Activated T-cell treated with anti-CD3 and anti-CD28 coated beads, Interleukin-2, amount 50 U/mL, for 48 hours (primary cell): ENCODE results near the gene NAB2.

ENCODE experiments used
- DNase-seq, 2 experiments: peaks; one replicate each; pipeline ENCODE4 v3.0.0-alpha.2; 2020

The NAB2 gene

DNA sequence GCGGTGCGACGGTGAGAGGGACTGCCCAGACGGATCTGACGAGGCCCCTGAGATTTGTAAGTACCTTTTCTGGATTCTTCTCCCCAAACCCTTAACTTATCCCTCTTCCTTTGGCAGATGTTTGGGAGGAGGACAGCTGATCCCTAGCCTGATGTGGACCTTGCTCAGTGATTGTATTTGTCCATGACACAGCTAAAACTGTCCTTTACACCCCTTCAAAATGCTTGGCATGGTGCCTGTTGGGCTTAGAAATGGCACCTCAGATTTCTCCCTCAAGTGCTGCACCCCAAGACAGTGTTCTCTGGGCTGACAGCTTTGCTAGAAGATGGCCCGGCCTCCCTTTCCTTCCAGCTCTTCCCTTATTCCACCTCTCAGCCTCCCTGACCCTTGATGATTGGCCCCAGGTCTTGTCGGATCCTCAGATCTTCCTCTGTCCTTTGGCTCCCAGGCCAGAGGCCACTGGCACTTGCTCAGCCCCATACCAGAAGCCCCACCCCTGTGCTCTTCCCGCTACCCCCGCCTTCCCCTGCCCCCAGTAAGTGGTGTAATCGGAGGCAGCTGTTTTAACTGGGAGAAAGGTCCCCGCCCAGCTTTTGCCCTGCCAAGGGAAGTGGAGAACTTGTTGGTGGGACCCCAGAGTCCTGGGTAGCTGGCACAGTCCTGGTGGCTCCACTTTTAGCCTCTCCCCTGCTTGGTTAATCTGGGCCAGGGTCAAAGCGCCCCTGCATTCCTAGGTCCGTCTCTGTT is 49.8 kb downstream of the NAB2 start:
- DNase-seq, result no peak

DNA sequence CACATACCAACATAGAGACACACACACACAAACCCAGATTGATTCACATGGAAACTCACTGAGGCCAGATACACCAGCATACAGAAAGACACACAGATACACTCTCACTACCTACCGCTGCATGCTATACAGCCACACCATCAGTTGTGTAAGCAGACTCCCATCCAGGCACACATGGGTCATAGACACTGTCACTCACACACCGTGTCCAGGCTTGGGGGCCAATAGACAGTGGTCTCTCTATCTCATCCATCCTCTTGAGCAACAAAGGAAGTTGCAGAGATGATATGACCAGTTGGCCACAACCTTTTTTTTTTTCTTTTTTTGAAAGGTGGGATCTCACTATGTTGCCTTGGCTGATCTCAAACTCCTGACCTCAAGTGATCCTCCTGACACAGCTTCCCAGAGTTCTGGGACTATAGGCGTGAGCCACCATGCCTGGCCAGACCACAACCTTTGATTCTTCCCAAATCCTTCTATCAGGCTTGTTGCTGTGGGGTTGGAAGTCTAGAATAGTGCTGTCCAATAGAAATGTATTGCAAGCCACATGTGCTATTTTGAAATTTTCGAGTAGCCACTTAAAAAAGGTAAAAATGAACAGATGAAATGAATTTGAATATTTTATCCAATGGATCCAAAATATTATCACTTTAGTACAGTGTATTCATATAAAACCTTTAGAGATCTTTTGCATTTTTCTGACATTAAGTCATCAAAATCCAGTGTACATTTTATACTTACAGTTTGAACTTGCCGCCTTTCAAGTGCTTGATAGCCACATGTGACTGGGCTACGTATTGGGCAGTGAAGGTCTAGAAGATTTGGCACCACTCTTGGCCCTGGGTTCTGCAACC is 51.1 kb downstream of the NAB2 start:
- no peak for DNase-seq

DNA sequence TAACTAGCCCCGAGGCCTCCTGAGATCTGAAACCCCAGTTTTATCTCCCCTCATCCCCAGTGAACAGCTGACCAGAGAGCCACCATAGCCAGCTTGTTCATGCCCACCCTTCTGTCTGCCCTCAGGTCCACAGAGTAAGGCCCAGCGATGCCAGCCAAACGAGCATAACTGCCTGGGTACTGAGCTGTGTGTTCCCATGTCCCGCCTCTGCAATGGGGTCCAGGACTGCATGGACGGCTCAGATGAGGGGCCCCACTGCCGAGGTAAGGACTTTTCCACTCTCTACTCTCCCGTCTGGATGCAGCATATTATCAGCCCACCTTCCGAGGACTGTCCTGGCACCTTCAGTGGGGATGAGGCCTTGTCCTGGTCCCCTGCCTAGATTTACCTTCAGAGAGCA is 52.3 kb downstream of the NAB2 start:
- no peak for DNase-seq

DNA sequence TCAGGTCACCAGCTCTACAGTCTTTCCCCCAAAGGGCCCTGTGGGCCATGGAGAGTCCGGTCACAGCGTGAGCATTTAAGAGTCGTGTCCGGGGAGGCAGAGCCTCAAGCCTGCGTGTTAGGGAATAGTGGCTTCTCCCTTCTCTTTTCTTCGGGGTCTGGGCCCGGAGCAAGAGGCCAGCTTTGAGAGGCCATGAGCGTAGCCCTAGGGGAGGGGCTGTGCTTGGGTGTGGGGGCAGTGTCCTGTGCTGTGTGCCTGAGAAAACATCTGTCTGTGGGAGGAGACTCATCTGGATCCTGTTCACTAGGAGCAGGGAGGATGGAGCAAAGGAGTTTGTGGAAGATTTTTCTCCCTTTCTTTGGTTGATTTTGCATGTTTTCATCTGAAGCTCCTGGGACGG is 53.2 kb downstream of the NAB2 start:
- DNase-seq, result no peak

DNA sequence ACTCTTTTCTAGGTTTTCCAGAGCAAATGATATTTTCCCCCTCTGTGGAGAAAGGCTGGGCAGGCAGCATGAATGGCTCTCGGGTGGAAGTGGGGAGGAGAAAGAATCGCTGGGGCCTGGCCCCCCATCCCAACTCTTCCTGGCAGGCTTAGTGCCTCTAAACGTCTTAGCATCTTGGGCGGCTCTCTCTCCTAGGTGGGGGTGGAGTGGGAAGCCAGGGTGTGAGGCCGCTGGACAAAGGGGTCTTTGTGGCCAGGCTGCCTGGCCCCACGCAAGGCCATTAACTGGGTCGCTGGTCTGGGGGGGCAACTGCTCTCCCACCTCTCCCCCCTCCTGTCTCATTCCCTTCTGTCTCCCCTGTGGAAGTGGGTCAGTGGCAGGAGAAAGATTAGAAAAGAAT is 53.8 kb downstream of the NAB2 start:
- no peak for DNase-seq

DNA sequence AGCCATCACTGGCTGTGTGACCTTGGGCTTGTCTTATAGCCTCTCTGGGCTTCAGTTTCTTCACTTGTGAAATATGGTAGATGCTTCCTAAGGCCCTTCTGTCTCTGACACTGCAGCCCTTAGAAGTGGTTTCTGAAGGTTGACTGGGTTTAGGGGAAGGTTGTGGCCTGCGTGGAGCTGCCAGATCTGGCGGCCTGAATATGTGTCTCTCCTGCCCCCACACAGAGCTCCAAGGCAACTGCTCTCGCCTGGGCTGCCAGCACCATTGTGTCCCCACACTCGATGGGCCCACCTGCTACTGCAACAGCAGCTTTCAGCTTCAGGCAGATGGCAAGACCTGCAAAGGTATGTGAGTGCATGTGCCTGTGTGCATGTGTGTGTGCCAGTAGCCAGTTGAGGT is 54.5 kb downstream of the NAB2 start:
- no peak for DNase-seq
